Parathyroid adenoma (tissue), 2 donors: ENCODE measurements around the gene B9D2.

Experiments
- H2AFZ ChIP-seq: fragments of 300-600 bp; sonication (generic); one replicate; pipeline ENCODE4 v1.7.0; 2017; ENCODE audit warnings: antibody characterized with exemption, mild to moderate bottlenecking
- H3K27ac ChIP-seq: fragments of 300-600 bp; sonication (generic); one replicate; pipeline ENCODE4 v1.7.0; 2017
- H3K27me3 ChIP-seq: fragments of 300-600 bp; sonication (generic); one replicate; pipeline ENCODE4 v1.7.0; 2017; ENCODE audit warnings: low read length; ENCODE audit not compliant: control insufficient read depth, insufficient read depth
- H3K36me3 ChIP-seq: fragments of 300-600 bp; sonication (generic); one replicate; pipeline ENCODE4 v1.7.0; 2017; ENCODE audit warnings: low read length; ENCODE audit not compliant: control insufficient read depth, insufficient read depth
- H3K4me1 ChIP-seq: fragments of 300-600 bp; sonication (generic); one replicate; pipeline ENCODE4 v1.7.0; 2017; ENCODE audit warnings: control low read depth
- H3K4me2 ChIP-seq: fragments of 300-600 bp; sonication (generic); one replicate; pipeline ENCODE4 v1.7.0; 2017; ENCODE audit warnings: low read length
- H3K4me3 ChIP-seq: fragments of 300-600 bp; sonication (generic); one replicate; pipeline ENCODE4 v1.7.0; 2017; ENCODE audit warnings: low read depth, low read length
- H3K79me2 ChIP-seq: fragments of 300-600 bp; sonication (generic); one replicate; pipeline ENCODE4 v1.7.0; 2017; ENCODE audit warnings: control low read depth
- H3K9ac ChIP-seq: fragments of 300-600 bp; sonication (generic); one replicate; pipeline ENCODE4 v1.7.0; 2017; ENCODE audit warnings: mild to moderate bottlenecking
- H3K9me3 ChIP-seq: fragments of 300-600 bp; sonication (generic); one replicate; pipeline ENCODE4 v1.7.0; 2017; ENCODE audit warnings: low read length; ENCODE audit not compliant: control insufficient read depth
- CTCF ChIP-seq: fragments of 300-600 bp; sonication (generic); IDR thresholded peaks from one replicate; pipeline ENCODE4 v1.7.0; 2017; ENCODE audit warnings: antibody characterized with exemption, mild to moderate bottlenecking
- donor health status: primary hyperparathyroidism.

B9D2 gene

GRCh38 chr19:41399091-41399490 lies 35.1 kb upstream of the B9D2 start:
- Histone ChIP-seq H3K27ac (no peak overlapping the region), H3K9me3 (no peaks in the 10 kb centered on the region), H3K4me3 (peak overlapping the region; percentile 99), H3K9ac (no peak overlapping the region), H3K79me2 (peaks cover 32% of the 10 kb centered on the region), H3K27me3 (no peaks in the 10 kb centered on the region), H3K4me1 (peaks cover 19% of the 10 kb centered on the region), H2AFZ (no peak overlapping the region), H3K36me3 (no peaks in the 10 kb centered on the region), H3K4me2 (peak overlapping the region; percentile 83)
- TF ChIP-seq CTCF, result no peak

GRCh38 chr19:41398598-41398997 lies 34.6 kb upstream of the B9D2 start:
- Histone ChIP-seq H3K36me3 (no peaks in the 10 kb centered on the region), H2AFZ (no peak overlapping the region), H3K27ac (no peak overlapping the region), H3K9me3 (no peaks in the 10 kb centered on the region), H3K79me2 (peaks cover 32% of the 10 kb centered on the region), H3K9ac (peak overlapping the region; percentile 4), H3K27me3 (no peaks in the 10 kb centered on the region), H3K4me3 (peak overlapping the region; percentile 99), H3K4me2 (peak overlapping the region; percentile 83), H3K4me1 (peaks cover 17% of the 10 kb centered on the region)
- no peak for TF ChIP-seq CTCF

GRCh38 chr19:41398050-41398418 lies 34.1 kb upstream of the B9D2 start:
- Histone ChIP-seq H3K27ac (peak overlapping the region; percentile 94), H2AFZ (peak overlapping the region; percentile 90), H3K4me1 (peaks cover 16% of the 10 kb centered on the region), H3K36me3 (no peaks in the 10 kb centered on the region), H3K79me2 (peaks cover 32% of the 10 kb centered on the region), H3K4me2 (peak overlapping the region; percentile 83), H3K4me3 (peak overlapping the region; percentile 99), H3K9ac (peak overlapping the region; percentile 62), H3K9me3 (no peaks in the 10 kb centered on the region), H3K27me3 (no peaks in the 10 kb centered on the region)
- TF ChIP-seq CTCF, result no peak

DNA sequence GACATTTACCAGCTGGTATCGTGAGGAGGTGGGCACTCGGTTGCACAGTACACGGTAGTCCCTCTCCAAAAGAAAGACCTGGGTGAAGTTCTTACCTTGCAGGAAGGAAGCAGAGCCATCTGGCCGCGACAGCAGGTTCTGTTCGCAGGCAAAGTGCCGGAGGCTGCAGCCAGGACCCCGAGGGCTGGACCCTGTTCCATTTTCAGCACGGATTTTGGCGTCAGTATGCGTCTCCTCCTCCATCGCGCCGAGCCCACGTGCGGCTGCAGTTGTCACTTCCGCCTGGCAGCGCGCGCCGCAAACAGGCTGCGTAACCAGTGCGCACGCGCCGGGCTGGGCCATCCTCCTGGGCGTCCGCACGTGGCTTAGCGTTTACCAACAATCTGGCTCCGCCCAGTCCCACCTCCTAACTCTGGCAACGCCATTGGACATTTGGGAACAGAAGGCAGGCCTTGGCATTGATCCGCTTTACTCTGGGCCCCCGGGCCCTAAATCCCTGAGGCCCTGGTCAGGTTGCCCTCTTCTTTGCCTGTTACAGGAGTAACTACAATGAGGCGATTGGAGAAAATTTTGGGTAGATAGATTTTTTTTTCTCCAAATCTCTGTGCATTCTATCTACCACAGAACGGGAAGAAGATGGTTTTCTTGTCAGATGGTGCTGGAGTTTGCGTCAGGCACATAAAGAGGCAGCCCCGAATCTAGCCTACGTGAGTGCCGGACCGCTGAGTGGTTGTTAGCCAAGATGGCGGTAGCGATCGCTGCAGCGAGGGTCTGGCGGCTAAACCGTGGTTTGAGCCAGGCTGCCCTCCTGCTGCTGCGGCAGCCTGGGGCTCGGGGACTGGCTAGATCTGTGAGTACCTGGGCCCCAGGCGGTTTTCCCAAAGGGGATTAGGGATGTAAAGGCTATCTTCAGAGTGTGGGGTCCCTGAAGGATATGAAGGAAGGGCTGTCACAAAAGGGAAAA lies 33.4 kb upstream of the B9D2 start, which contains the start of the genes BCKDHA and EXOSC5:
Gene BCKDHA, plus strand, starts transcription at position 733 of the 964 bp plus-strand sequence. Its CDS starts 10 bp downstream, at position 743.
Gene EXOSC5, minus strand, starts transcription at position 274 of the 964 bp plus-strand sequence. Its CDS starts 31 bp downstream, at position 243.
- H2AFZ ChIP-seq, result peak within 1 kb of the TSS; percentile 90
- H3K4me3 ChIP-seq, result peak within 1 kb of the TSS; percentile 99
- H3K79me2 ChIP-seq, result peaks cover 32% of the 10 kb centered on the region
- no peaks in the 10 kb centered on the region for H3K36me3 ChIP-seq
- no peaks in the 10 kb centered on the region for H3K27me3 ChIP-seq
- peaks cover 9% of the 10 kb centered on the region for H3K4me1 ChIP-seq
- peak within 1 kb of the TSS; percentile 94 for H3K27ac ChIP-seq
- peak within 1 kb of the TSS; percentile 91 for H3K4me2 ChIP-seq
- H3K9ac ChIP-seq, result peak within 1 kb of the TSS; percentile 62
- no peak for TF ChIP-seq CTCF
- no peaks in the 10 kb centered on the region for H3K9me3 ChIP-seq
